ENCODE data around the gene DACH1.
"Not testable (repeated sequence)": the region's sequence is repeated elsewhere in the genome, so short reads cannot be mapped to it uniquely, and the experiment has no call there.

The DACH1 gene

DNA sequence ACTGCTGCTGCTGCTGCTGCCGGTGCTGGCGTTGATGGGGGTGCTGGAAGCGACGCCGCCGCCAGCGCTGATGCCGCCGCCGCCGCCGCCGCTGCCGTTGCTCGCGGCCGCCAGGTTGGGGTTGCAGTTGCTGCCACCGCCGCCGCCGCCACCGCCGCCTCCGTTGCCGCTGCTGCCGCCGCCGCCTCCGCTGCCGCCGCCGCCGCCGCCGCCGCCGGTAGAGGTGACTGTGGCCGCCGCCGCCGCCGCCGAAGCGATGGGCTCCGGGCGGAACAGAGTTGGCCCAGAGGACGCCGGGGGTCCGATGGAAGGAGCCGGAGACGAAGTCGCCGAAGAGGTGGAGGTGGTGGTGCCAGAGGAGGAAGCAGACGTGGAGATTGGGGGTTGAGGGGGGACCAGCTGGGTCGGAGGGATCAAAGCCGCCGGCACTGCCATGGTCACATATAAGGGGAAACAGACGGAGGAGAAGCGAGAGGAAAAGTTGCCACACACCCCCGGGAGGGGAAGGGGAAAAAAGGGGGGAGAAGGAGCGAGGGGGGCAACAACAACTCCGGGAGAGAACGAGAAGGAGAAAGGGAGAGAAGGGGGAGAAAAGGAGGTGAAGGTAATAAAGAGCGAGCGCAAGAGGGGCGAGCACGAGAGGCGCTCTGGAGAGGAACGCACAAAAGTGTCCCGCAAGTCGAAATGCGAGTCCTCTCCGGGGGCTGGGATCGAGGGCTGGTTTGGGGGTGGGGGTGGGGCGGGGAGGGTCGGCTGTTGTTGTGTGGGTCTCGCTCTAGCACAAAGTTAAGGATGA, 471 bp downstream of the DACH1 start:
- peak in 8 of 51 donors; percentile 0 to 20 (median 8) for DNase-seq

DNA sequence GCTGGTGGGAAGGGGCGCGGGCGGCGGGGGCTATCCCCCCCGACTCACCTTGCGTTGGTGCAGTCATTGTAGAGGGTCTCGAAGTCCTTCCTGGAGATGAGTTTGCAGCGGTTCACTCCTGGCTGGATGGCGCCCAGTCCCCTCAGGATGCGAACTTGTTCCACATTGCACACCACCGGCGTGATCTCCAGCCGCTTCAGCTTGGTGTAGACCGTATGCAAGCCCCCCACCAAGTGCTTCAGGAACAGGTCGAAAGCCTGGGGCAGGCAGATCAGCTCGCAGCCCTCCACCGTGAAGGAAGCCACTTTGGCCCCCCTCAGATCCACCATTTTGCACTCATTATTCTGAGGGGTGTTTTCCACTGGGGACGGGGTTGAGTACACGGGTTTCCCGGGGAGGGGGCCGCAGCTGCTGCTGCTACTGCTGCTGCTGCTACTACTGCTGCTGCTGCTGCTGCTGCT, 1.1 kb downstream of the DACH1 start:
- peak in 2 of 51 donors; percentile 6 to 40 for DNase-seq

DNA sequence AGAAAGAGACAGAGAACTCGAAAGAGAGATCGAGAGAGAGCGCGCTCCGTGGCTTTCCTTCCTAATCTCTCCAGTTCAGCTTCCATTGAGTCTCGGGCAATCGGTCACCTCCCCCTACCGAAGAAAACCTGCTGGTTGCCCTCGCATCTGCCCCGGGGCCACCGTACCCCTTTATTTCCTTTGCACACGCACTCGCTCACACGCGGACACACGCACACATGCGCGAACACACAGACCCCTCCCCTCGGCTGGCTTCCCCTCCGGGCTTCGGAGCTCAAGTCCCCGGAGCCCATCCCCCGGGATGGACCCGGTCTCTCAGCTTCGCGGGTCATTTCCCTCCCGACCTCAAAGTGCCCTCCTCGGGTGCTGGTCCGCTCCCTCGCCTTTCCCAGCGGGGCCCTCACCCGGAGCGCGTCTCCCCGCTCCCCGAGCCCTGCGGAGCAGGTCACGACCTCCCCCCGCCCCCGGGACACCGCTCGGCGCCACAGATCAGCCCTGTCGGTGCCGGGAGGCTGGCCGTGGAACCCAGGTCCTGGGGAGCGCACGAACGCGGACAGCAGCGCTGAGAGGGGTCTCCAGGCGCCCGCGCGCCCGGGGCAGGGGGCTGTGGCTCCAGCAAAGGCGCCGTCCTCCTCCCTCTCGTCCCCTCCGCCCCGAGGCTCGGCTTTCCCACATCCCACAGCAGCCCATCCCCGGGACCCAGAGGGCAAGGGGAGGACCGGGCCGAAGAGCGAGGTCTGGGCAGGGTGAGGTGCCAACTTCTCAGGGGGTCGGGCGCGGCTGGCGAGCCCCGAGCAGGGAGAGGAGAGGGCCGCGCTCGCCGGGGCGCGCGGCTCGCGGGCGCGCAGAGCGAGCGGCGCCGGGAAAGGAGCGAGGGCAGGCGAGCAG, 1.8 kb downstream of the DACH1 start:
- peak in 7 of 51 donors; percentile 0 to 35 (median 5) for DNase-seq

- peak in 6 of 51 donors; percentile 2 to 35 (median 10) for DNase-seq
Observed at GRCh38 chr13:71864094-71864985, 2.7 kb downstream of the DACH1 start.

DNA sequence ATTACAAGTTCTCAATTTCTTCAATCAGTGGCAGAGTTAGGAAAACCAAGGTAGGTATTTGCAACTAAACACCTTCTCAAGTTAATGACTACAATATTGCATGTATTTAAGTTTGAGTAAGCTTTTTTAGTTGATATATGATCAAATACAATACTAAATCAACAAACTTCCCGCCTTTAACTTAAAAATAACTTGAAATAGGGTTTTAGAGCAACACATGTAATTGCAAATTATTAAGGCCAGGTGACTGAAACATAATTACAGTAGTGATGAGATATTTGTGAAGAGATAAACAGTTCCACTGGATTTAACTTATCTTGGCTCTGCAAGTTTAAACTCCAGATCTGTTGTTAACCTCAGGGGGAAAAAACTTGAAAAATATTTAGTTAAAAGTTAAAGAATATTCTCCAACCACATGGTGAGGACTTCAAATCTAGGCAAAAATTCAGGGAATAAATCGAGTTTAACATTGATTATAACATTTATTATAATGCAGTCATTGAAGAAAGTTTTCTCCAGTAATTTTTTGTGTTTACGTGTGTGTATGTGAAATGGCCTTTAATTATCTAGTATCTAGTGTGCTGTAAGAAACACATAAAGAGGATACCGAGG, 3.6 kb downstream of the DACH1 start:
- no peak for DNase-seq

DNA sequence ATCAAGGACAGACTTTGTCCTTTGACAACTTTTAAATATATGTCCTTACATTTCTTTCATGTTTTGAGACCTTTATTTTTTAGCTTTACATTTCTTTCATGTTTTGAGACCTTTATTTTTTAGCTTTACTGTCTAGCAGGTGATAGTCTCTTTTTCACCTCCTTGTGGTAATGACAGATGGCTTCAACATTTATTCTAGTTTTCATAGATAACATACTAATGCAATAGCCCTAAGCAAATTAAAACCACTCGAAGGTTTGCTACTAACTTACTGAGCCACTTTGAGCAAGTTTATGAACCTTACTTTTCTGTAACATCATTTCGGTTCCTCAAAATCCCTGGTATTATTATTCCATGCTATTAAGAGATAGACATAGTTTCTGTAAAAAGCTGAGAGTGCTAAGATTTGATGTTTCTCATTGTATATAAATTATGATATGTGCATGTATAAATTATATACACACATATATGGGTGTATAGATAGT, 4.5 kb downstream of the DACH1 start:
- no peak for DNase-seq

DNA sequence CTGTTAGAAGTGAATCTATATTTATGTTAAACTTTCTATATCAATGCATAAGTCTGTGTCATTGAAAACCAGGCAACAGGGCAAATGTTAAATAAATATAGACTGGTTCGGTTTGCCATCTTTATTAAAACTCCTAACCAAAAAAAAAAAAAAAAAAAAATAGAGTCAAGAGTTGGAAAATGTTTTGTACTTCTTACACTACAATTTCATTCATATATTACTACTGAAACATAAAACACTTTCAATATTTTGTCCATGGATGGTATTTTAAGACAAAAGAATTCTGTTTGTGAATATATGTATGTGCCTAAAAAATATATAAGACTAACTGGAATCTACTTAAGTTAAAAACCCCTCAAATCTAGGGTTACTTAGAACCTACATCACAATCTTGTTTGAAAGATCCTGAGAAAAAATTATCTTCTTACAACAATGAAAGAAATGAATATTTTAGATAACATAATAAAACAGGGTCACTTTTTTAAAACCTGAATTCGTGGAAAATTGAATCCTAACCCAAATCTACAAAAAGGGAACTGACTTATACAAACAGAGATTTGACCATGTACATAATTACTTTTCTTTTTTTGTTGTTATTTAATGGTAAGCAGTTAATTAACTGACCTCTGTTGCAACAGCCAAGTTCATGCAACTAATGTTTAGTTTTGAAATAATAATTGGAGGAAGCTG, 5.1 kb downstream of the DACH1 start:
- no peak for DNase-seq

DNA sequence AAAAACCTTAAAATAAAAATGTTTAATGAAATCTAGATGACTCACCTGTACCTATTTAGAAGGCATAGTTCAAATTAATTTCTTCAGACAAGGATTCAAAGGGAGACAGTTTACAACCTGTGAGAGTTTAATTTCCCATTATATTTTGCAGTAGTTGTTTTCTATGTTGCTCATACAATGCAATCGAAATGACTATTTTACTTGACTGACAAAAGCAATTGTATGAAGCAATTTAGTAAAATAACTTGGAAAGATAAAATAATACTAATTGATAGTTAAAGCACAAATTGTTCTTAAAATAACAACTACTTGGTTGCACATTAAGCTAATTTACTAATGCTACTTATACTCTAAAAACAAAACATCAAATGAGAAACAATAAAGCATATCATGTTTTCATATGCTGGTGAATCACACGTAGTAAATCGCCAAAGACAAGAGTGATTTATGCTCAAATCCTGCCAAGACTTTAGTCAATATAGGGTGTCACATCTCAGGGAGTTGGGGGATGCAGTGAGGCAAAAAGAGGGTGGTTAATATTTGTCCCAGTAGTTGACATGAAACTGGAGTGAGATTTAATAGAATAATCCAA, 6.4 kb downstream of the DACH1 start:
- no peak for DNase-seq

DNA sequence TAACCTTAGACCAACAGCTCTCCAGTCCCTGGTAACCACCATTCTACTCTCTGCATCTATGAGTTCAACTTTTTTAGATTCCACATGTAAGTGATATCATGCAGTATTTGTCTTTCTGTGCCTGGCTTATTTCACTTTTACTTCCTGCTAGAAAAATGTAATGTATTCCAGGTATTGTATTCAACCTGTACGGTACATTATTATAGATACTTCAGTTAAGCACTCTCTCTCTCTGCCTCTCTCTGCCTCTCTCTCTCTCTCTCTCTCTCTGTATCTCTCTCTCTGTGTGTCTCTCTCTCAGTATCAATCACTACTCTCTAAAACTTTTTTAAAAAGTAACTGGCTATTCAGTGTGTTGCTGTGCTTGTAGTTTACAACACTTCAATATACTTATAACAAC, 8.4 kb downstream of the DACH1 start:
- no peak for DNase-seq

- no peak for DNase-seq
Observed at GRCh38 chr13:71856548-71857043, 10.4 kb downstream of the DACH1 start.

DNA sequence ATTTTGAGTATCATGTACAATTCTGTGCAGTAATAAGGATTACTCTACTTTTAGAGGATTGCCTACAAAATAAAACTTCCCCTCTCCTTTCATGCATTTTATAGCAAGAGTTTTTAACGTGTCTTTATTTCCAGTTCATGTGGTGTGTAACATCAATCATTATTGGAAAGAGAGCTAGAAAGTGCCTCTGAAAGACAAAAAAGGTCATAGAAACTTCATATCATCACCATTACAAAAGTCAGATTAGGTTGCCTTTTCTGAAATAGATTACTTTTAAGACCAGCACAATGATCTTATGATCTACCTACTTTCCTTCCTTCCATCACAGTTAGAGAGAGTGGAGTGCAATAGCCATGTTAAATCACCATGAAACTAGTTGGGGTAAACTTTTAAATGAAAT, 12.6 kb downstream of the DACH1 start:
- DNase-seq = no peak

DNA sequence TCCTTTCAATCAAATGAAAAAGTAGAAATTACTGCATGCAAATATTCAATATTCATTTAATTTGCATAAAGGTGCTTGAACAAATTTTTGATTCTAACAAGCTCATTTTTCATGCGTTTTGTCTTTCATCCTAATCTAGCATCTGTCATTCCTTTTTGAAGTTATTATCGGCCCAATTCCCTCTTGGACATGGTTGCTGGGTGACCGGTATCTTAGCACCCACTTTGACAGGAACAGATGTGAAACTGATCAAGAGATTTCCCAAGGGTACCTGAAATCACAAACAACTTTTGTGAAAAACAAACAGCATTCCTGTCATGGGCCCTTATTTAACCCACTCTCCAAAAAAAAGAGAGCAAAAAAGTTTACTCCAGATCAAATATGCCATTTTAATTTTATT, 13.3 kb downstream of the DACH1 start:
- DNase-seq = no peak

- no peak for DNase-seq
Observed at GRCh38 chr13:71852736-71853135, 14.3 kb downstream of the DACH1 start.

DNA sequence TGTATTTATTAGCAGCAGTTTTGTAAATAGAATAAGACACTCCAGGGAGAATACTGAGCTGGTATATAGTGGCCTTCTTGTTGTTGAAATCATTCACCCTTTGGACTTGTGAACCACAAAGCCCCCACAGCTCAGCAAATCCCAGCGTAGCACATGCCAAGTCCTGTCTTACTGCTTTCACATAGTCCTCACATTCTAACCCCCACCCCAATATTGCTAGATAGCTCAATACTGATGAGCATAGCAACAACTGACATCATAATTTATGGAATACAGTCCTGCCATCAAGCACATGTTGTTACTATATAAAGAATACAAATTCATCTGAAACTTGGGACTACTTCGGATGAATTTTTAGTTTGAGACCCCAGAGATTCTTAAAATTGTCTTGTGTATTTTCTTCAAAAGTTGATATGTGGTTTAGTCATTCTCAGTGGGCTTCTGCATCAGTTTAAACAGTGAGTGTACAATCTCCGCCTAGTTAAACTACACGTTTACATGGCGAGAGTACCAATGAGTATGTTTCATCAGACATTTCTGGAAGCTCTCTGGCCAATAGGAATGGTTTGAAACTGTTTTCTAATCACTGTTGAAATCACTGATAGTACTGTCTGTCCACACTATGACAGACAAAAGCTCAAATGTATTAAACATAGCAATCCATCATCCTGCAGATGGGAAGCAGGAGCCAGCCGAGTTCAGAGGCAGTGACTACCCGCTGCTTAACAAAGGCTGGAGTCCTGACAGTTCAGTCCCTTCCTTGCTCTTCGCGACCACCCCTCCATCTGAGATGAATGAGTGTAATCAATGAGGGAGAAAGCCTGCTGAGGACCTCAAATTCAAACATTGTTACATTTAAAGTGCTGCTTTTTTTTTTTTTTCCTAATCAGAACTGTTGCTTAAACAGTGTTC, 15.2 kb downstream of the DACH1 start:
- DNase-seq = no peak

- DNase-seq = no peak
Observed at GRCh38 chr13:71842003-71842402, 25.0 kb downstream of the DACH1 start.

- DNase-seq = peak in 1 of 51 donors; percentile 46
Observed at GRCh38 chr13:71838842-71839241, 28.2 kb downstream of the DACH1 start.

GRCh38 chr13:71837582-71837981, 29.4 kb downstream of the DACH1 start:
- DNase-seq = not testable (repeated sequence)

DNA sequence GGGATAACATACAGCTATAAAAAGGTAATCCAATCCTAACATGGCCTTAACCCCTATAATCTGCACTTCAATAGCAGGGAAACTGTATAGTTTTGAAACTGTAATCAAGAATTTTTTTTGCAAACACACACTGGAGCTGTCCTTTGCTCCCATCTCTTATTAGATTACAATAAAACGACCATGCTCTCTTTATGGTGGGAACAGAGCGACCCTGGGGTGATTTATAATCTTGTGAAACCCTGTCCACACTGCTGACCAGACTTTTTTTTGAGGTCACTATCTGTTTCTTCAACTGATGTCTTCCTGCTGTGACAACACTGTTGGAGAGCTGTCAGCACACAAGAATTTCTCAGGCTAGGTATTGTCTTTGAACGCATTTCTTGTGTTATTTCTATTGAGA, 35.3 kb downstream of the DACH1 start:
- no peak for DNase-seq
